SK-N-MC (cell line): ENCODE data around the gene PDS5B.

Experiments used
- EZH2 ChIP-seq: fragments of 200-600 bp; sonication (generic); IDR thresholded peaks from one replicate; pipeline ENCODE4 v1.6.1; 2017; ENCODE audit warnings: antibody characterized with exemption
- FOXP2 ChIP-seq: optimal IDR thresholded peaks from 2 replicates; pipeline ENCODE3; 2011; ENCODE audit warnings: mild to moderate bottlenecking, moderate library complexity; ENCODE audit not compliant: insufficient read depth; ENCODE audit errors: extremely low read length, control extremely low read depth
- POLR2AphosphoS5 ChIP-seq: IDR thresholded peaks from 2 replicates; pipeline ENCODE4 v1.6.1; 2012; ENCODE audit warnings: mild to moderate bottlenecking, low read depth, low read length, borderline replicate concordance

GRCh38 chr13:32731576-32731975, 145.3 kb downstream of the PDS5B start:
- TF ChIP-seq EZH2: no peak
- no peak for TF ChIP-seq POLR2AphosphoS5
- no peak for TF ChIP-seq FOXP2
